GM18498 (cell line): ENCODE data around the gene LHX3.

Experiments
- ATAC-seq: cut with Tn5 transposase; IDR thresholded peaks from one replicate; pipeline ENCODE4 v1.9.1; 2021; ENCODE audit warnings: mild to moderate bottlenecking, moderate library complexity; ENCODE audit not compliant: unreplicated experiment

The LHX3 gene

DNA sequence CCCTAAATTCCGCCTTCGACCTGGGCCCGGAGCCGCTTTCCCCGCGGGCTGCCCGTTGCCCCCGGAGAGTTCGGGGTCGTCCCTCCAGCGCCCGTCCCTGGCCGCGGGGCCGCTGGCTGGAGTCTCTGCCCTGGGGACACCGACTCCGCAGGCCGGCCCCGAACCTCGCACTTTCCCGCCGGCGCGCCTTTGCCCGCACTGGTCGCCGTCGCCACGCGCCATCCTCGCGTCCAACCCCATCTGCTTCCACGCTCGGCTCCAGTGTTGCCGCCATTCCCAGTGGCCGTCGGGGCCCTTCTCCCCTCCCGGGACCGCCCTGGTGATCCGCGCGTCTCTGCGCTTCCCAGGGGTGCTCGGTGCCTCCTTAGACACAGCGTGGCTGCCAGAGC lies 11.0 kb downstream of the LHX3 start:
- ATAC-seq: no peak

DNA sequence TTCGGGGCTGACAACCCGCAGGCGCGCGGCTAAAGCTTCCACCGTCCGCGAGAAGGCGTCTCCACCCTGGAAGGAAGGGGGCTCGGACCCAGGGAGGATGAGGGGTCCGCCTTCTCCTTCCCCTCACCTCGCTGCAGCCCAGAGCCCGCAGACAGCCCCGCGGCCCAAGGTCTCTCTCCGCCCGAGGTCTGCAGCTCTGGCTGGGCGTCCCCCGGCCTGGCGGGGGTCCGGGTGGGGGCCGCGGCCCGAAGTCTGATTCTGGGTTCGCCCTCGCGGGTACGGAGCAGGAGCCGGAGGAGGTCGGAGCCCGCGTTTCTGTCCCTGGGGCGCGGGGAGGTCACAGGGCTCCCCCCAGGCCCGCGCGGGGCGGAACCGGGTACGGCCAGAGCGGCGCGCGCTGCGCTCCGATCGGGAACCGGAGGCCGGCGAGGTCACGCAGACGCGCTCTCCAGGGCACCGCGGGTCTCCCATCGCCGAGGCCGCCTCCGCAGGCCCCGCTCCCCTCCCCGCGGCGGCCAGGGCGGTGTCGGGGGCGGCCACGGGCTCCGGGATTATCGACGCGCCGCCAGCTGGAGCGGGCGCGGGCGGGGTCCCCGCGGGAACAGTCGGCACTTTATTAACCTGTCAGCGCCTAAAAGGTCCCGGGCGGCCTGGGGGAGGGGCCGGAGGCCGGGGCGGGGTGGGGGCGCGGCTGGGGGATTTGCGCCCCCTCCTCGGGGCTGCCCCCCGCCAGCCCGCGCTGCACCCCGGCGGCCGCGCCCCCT lies 11.6 kb downstream of the LHX3 start:
- ATAC-seq: no peak

DNA sequence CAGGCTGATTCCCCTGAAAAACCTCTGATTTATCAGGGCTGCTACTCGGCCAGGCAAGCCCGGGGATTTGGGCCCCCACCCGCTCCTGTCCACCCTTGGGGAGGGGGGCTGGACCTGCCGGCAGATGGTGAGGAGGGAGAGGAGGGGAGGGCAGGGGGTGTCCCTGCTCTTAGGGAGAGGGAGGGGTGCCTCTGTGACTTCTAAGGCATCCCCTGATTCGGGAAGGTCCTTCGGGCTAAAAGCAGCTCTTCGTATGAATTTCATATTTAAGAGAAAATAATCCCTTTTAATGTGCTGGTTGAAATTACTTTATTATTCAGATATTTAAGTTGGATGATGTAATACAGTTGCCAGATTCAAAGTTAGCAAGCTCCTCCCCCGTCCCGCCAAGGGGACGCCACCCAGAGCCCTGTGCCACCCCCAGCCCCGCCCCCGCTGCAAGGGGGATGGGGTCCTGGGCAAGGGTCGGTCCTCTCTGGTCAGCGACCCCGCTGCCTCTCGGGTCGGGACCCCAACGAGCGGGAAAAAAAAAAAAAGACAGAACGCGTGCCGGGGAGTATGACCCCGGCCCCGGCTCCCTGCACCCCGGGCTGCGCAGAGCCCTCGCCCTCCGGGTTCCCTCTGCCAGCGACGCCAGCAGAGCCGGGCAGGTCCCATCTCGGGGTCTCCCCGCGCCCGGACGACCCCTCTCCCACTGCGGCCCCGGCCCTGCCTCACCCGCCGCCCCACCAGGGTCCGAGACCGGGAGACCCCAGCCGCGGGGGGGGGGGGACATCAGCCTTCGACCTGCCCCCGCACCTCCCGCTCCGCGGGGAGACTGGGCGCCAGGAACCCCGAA lies 12.4 kb downstream of the LHX3 start:
- no peak for ATAC-seq

DNA sequence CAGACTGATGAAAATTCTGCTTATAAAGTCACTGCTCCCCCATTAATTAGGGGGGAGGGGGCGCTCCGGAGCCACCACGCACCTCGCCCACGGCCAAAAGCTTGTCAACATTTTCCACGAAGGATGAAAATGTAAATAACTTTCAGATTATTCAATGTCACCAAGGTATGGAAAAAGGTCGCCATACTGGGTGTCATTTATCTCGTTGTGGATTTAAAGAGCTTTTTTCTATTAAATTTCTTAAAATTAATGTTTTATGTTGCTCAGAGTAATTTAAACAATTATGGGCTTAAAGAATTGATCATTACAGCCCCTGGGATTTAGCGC lies 13.0 kb downstream of the LHX3 start:
- ATAC-seq: no peak

DNA sequence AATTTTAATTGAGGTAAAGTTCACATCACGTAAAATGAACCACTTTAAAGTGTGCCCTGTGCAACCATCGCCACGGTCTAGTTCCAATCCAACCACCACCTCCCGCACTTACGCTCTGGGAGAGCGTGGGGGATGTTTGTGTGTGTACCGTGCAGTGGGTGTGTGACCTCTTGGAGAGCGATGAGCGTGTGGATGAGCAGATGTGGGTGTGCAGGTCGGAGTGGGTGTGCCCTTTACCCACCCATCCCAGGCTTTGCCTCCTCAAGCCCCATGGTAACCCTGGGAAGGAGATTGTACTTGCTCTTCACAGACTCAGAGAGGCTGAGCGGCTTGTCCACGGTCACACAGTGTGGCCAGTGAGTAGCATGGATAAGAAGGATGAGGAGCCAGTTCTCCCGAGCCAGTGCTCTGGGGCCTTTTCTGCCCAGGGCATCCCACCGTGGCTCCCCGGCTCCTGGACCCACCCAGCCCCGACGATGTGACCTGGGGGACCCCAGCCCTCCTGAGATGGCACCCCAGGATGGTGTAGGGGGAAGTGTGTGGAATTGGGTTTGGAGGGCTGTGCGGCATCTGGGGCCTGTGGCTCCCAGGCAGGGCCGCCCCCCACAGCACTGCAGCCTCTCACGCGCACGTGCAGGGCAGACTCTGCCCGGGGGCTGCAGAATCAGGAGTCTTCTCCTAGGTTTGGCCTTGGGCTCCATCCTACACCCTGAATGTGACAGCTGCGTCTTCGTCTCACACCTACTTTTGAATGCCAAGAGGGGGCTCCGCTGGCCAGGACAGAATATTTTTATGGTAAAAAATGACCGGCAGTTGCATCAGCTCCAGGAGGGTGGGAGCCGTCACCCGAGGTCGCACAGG lies 13.6 kb downstream of the LHX3 start:
- ATAC-seq: no peak

DNA sequence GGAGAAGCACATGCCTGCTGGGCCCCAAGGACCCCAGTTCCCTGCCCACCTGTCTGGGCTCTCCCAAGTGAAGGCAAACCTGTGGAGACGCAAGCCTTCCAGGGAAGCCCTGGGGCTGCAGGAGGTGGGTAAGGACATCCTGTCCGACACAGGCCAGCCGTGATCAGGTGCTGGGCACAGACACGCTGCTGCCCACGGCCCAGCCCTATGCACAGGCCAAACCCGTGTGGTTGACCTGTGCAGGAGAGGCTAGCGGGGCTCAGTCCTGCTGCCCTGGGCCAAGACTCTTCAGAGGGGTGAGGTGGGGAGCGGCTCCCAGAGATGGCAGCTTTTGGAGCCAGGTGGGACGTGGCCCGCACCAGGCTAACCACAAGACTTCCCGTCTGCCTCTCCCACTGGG lies 14.3 kb downstream of the LHX3 start:
- no peak for ATAC-seq

DNA sequence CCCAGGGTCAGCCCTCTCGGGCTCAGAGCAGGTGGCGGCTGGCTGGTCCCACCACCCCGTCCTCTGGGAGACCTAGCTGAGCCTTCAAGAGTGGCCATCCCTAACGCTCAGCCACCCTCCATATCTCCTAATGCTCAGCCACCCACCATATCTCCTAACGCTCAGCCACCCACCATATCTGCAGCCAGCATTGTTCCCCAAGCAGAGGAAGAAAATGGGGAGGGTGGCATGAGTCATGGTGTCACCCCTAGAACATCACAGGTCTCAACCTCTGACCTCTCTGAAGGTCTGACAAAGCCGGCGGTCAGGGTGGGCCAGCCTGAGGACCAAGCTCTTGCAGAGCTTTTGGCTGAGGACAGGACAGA lies 14.7 kb downstream of the LHX3 start:
- no peak for ATAC-seq

DNA sequence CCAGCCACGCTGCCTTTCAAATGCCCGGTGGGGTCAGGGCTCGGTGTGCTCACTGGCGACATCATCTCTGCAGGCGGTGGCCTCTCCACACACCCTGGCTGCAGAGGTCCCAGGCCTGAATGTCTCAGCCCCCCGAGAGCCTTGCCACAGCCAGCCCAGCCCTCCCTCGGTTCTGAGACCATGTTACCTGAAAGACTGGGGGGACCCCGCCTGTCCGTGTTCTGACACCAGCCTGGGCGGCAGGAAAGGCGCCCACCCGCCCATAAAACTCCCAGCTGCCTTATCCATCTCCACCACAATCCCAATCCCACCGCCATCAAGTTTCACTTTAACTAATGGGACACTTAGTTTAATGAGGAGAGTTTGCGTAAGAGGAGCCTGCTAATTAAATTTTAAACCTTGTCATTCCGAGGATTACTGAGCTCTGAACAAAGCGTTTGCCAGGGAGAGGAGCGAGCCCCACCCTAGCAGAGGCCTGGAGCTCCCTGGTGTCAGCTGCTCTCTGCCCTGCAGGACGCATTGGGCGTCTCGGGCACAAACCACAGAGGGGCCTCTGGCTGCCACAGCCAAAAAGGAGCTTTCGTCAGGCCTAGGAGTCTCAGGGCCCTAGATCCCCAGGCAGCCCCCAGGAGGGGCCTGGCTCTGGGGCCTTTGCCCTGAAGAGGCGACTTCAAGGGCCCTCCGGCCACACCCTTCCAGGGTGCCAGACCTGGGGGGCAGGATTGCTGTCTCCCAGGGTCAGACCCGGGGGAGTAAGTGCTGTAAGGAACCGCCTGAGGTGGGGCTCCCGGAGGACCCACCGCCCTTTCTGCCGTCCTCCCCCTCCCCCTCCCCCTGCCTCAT lies 15.3 kb downstream of the LHX3 start:
- no peak for ATAC-seq

DNA sequence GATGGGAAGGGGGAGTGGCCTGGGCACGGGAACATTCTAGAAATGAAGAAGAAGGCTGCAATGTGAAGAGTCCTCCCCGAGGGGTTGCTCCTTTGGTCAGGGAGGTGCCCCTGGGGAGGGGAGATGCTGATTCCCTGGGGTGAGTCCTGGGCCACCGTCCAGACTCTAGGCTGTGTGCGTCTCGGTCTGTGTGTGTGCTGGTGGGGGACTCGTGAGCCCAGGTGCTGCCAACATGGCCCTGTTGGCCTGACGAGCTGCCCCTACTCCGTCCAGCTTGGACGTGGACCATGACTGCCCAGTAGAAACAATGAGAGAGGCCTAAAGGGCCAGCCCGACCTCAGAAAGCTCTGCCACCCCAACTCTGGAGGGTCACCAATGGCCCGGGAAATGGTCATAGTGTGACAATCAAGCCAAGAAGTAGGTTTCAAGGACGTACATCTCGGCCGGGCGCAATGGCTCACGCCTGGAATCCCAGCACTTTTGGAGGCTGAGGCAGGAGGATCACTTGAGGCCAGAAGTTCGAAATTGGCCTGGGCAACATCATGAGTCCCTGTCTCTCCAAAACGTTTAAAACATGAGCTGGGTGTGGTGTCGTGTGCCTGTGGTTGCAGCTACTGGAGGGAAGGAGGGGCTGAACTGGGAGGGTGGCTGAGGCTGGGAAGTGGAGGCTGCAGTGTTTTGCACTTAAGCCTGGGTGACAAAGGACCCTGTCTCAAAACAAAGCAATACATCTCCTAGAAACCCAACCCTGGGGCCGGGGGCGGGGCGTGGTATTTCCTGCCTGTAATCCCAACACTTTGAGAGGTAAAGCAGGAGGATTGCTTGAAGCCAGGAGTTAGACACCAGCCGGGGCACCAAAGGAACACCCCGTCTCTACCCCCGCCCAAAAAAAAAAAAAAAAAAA lies 17.0 kb downstream of the LHX3 start:
- ATAC-seq: no peak

DNA sequence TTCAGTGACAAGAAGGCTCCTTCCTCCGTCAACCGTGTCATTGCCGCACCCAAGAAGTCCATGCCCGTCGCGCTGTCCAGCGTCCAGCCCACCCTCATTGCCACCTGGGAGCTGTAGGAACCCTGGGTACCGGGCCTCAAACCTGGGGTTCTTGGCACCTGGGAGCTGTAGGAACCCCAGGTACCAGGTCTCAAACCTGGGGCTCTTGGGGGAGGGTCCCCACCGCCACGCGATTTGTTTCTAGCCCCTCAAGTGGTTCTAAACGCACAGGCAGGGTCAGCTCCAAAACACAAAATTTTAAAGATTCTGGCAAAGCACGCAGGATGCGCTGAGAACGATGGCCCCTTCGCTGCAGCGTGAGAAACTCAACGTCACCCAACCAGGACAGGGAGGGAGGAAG lies 17.7 kb downstream of the LHX3 start:
- no peak for ATAC-seq

DNA sequence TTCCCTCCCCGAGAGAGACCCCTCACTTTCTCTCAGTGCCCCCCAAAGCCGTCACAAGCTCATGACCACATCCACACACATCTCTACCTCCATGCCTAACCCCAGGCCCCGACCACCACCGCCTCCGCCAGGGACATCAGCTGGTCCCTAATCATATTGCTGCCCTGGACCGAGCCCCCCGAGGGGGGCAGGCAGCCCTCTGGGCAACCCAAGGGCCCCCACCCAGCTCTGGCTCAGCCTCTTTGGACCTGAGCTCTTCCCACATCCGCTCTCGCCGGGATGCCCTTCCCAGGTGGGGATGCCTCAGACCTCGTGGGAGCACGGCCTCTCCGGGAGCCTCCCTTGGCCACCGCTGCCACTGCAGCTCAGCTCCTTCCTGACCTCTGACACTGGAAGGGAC lies 18.5 kb downstream of the LHX3 start:
- ATAC-seq: no peak

DNA sequence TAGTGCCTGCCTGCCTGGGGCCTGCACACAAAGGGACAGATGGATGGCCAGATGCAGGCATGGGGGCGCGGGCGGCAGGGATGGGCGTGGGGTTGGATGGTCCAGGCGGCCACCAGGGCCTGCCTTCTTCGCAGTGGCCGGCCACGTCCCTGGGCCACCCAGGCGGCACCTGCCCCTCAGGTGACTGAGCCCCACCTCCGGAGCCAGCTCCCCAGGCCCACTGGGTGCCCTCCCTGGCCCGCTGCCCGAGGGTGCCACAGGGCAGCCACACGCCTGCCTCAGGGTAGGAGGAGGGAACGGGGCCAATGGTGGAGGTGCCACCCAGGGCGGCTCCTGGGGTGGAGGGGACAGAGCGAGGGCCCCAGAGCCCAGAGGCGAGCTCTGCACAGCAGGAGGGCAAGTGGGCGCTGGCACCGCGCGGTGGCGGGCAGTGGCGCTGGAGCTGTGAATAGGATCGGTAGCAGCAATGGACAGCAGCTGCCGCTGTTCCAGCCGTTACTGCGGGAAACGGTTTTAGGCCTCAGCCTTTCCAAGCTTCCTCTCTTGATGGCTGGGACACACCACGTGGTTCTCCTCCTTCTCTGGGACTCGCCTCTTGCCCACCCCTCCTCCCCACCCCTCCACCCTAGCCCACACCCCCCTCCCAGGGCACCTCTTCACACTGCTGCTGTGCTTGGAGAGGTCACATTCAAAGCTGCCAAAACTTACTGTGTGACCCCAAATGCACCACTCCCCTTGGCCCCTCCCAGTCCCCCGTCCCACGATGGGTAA lies 19.1 kb downstream of the LHX3 start:
- ATAC-seq: no peak

DNA sequence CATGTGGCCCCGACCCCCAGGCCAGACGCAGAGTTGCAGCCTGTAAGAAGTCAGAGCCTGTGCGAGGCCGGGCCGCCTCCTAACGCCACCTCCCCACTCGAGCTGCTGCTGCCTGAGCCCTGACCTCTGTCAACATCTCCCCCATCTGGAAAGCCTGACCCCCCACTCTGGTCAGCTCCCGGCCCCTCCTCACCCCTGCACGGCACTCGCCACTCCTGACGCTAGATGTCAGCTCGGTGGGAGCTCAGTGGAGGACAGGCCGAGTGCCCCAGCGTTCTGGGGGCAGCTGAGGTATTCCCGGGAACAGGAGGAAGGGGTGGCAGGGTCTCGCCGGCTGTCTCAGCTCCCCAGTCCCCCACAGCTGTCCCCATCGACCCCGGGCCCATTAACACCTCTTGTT lies 19.9 kb downstream of the LHX3 start:
- ATAC-seq: no peak

DNA sequence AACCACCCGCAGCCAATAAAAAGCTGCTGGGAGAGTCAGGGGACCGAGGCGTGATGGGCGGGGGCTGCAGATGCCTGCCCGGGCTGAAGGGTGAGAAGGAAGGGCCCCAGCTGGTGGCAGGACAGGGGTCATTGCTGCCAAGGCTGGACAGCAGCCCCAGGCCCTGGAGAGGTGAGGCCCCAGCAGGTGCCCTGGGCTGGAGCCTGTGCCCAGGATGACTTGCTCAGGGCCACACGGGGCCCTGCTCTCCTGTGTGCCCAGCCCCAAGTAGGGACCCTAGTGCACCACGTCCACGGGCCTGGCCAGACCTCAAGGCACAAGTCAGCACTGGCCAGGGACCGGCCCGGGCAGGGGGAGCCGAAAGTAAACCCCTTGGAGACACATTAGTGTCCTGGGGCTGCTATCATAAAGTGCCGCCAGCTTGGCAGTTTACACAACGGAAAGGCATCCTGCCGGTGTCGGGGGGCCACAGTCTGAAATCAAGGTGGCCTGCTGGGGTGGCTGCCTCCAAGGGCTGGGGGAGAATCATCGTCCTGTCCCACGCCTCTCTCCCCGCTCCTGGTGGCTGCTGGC lies 22.0 kb downstream of the LHX3 start:
- no peak for ATAC-seq

DNA sequence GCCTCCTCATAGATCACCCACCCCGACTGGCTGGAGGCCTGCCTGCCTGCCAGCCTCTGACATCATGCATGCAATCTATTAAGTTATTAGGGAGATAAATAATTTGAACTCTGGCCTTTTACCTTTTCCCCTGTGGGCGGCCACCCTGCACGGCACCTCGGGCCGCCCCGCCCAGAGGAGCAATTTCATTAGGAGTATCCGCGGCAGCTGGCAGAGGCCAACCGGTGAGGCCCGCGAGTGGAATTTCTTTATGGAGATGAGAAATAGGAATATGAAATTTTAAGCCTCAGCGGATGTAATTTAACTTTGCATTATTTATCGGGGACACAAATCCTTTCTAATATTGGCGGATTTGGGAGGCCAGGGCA lies 22.5 kb downstream of the LHX3 start:
- no peak for ATAC-seq

DNA sequence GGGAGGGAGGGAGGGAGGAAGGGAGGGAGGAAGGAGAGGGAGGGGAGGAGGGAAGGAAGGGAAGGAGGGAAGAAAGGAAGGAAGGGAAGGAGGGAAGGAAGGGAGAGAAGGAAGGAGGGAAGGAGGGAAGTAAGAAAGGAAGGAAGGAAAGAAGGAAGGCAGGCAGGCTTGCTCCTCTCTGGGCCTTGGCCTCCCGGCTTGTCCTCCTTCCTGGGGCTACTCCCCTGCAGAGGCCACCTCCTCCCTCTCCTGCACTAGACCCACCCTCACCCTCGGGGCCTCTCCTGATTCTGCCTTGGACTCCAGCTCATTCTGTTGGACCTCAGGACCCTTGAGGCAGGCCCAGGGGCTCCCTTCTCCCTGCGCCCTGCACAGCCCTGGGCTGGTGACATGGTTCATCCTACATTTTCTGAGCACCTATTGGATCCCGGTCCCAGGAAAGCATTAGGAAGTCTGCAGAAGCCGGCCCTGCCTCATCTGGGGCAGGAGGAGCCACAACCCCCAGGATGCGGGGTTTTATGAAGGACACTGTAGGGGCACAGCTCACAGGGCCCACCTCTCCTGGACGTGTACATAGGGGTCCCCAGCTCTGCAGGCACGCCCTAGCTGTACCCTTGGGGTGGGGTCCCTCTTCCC lies 23.0 kb downstream of the LHX3 start:
- ATAC-seq: no peak

DNA sequence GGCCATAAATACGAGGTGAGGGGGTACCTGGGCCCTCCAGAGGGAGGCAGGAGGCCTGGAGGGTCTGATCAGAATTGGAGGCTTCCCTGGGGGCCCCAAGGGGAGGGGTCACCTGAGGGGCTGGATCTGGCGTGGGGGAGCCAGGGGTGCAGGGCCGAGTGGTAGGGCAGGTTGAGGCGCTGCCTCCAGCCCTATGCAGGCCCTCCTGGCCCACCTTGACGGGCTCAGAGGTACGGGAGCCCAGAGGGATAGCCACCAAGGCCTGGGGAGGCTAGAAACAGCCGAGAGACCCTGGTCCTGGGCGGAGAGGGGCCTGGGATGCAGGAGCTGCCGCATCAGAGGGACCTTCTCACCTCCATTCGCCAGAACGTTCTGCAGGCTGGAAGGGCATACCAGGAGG lies 24.3 kb downstream of the LHX3 start:
- no peak for ATAC-seq

DNA sequence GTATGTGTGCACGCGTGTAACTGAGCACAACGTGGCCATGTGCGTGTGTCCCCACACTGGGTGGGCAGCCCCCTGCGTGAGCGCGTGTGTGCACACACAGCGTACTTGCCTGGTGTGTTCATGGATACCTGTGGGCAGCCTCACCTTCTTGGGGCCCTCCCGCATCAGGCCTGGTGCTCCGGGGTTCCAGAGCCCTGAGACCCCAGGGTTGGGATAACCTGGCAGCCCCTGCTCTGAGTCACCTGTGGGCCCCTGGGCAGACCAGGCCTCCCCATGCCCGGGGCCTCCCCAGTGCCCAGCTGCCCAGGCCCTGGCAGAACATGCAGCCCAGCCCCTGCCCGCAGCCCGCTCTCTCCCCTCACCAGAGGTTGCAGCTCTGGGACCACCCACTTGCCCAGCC lies 25.2 kb downstream of the LHX3 start:
- no peak for ATAC-seq
